PC-9 (cell line): ENCODE results near the gene TET2.

Experiments used
- CTCF ChIP-seq: fragments of 200-600 bp; sonication (generic); conservative IDR thresholded peaks from 2 replicates; pipeline ENCODE4 v1.6.1; 2017; ENCODE audit warnings: mixed run types, antibody characterized with exemption, mild to moderate bottlenecking, moderate library complexity
- EZH2 ChIP-seq: fragments of 200-600 bp; sonication (generic); IDR thresholded peaks from 2 replicates; pipeline ENCODE4 v1.8.0; 2017; ENCODE audit warnings: antibody characterized with exemption, low read depth

GRCh38 chr4:105282489-105282888, 135.8 kb downstream of the TET2 start:
- no peak for TF ChIP-seq EZH2
- TF ChIP-seq CTCF, result no peak
